K562 (cell line): ENCODE measurements around the gene C9. TPM values are rescaled to one million over a fixed set of nuclear protein-coding genes. Genes with fewer than 3 reads are reported as not detected.

Source experiments
- ATAC-seq: fragments of 200-7000 bp; cut with Tn5 transposase; 3 replicates; pipeline ENCODE4 v1.9.1; 2020; ENCODE audit warnings: moderate library complexity
- BruUV-seq: library from RNA; stranded (reverse); fragments of 400-500 nt; replicated peaks from 2 replicates; lab custom pipeline; 2021; lab: Mats Ljungman, UMichigan
- CTCF ChIA-PET: fragments of 300-600 bp; formaldehyde crosslinking; extraction: SDS; loops from one replicate; lab custom pipeline; 2021; ENCODE audit warnings: low intra/inter-chr PET ratio; lab: Yijun Ruan, JAX
- POLR2A ChIA-PET: fragments of 300-600, 350-650 bp; sonication (Branson Sonifier 250); formaldehyde crosslinking; extraction: SDS; loops from one replicate; lab custom pipeline; 2021; ENCODE audit warnings: antibody characterized with exemption, inconsistent platforms; lab: Yijun Ruan, JAX
- DNase-seq, 4 experiments: peaks; one replicate each; pipeline versions ENCODE4 v3.0.0 to v3.0.0-alpha.2; 2011 to 2018; ENCODE audit warnings: low spot score in 3 of 4, mixed read lengths in 3 of 4; ENCODE audit errors: extremely low read depth in 1 of 4
- FAIRE-seq: peaks from 2 replicates; lab custom pipeline; 2011; peaks lifted over from hg19 to GRCh38; lab: Jason Lieb, UNC
- H2AFZ ChIP-seq: 2 replicates; pipeline ENCODE4 v1.6.0; 2011; ENCODE audit warnings: low read depth, low read length, control low read depth, inconsistent platforms
- H3K27ac ChIP-seq: fragments of 200-600 bp; 3 replicates; pipeline ENCODE4 v1.8.0; 2011; ENCODE audit warnings: low read depth, mild to moderate bottlenecking, control low read depth, inconsistent platforms, low read length, moderate library complexity, mixed read lengths; ENCODE audit errors: extremely low read depth
- H3K27me3 ChIP-seq, 2 experiments: fragments of 300-600 bp in 1 of 2; 2 replicates in 1 of 2; 3 replicates in 1 of 2; pipeline versions ENCODE4 v1.6.0 to v1.8.0; 2011; ENCODE audit warnings: inconsistent platforms in 2 of 2, low read length in 2 of 2, mild to moderate bottlenecking in 1 of 2, mixed read lengths in 1 of 2, moderate library complexity in 1 of 2; ENCODE audit not compliant: control insufficient read depth in 2 of 2, insufficient read depth in 2 of 2
- H3K36me3 ChIP-seq: fragments of 300-600 bp; 3 replicates; pipeline ENCODE4 v1.8.0; 2011; ENCODE audit warnings: mild to moderate bottlenecking, low read length, inconsistent platforms; ENCODE audit not compliant: control insufficient read depth, insufficient read depth
- H3K4me1 ChIP-seq, 2 experiments: fragments of 200-600 bp in 1 of 2; replicated peaks in 1 of 2; 2 replicates in 1 of 2; 3 replicates in 1 of 2; pipeline versions ENCODE4 v1.5.1 to v1.8.0; 2011; ENCODE audit warnings: inconsistent platforms in 2 of 2, low read length in 2 of 2, mild to moderate bottlenecking in 1 of 2, mixed read lengths in 1 of 2, moderate library complexity in 1 of 2; ENCODE audit not compliant: control insufficient read depth in 2 of 2, insufficient read depth in 2 of 2
- H3K4me2 ChIP-seq: 2 replicates; pipeline ENCODE4 v1.6.1; 2011; ENCODE audit warnings: low read length, control low read depth, inconsistent platforms, mixed read lengths; ENCODE audit not compliant: insufficient read depth
- H3K4me3 ChIP-seq: fragments of 200-600 bp; sonication (generic), shearing (Covaris generic); 2 replicates; pipeline ENCODE4 v1.5.1; 2016; ENCODE audit warnings: control low read depth, inconsistent platforms
- H3K79me2 ChIP-seq: fragments of 200-600 bp; 3 replicates; pipeline ENCODE4 v1.8.0; 2011; ENCODE audit warnings: low read length, inconsistent platforms; ENCODE audit not compliant: control insufficient read depth, insufficient read depth
- H3K9ac ChIP-seq, 2 experiments: 2 replicates each; pipeline versions ENCODE4 v1.6.0 to v1.6.1; 2011; ENCODE audit warnings: low read depth in 2 of 2, low read length in 2 of 2, control low read depth in 1 of 2, inconsistent platforms in 1 of 2, mild to moderate bottlenecking in 1 of 2, mixed read lengths in 1 of 2; ENCODE audit not compliant: insufficient read depth in 1 of 2
- H3K9me1 ChIP-seq: one replicate; pipeline ENCODE4 v1.6.0; 2011; ENCODE audit warnings: inconsistent platforms, mild to moderate bottlenecking, low read length, moderate library complexity; ENCODE audit not compliant: control insufficient read depth, insufficient read depth
- H3K9me3 ChIP-seq: replicated peaks from 2 replicates; pipeline ENCODE4 v1.5.1; 2011; ENCODE audit warnings: low read depth, low read length, inconsistent platforms; ENCODE audit not compliant: control insufficient read depth, insufficient read depth
- H4K20me1 ChIP-seq: replicated peaks from 2 replicates; pipeline ENCODE4 v1.6.1; 2011; ENCODE audit warnings: low read length, inconsistent platforms, mixed read lengths; ENCODE audit not compliant: control insufficient read depth, insufficient read depth
- BHLHE40 ChIP-seq: IDR thresholded peaks from 2 replicates; pipeline ENCODE4 v1.6.1; 2011; ENCODE audit warnings: low read length, improper control_type of control experiment
- CAMTA2 ChIP-seq: fragments of 250-450 bp; sonication (Bioruptor Pico); conservative IDR thresholded peaks from 2 replicates; pipeline ENCODE4 v1.5.1; 2022
- CEBPB ChIP-seq: fragments of 450-650 bp; IDR thresholded peaks from 2 replicates; pipeline ENCODE4 v1.6.1; 2016; ENCODE audit warnings: missing genetic modification characterization, missing compliant biosample characterization
- ETV1 ChIP-seq: fragments of 450-650 bp; conservative IDR thresholded peaks from 2 replicates; pipeline ENCODE4 v1.6.1; 2016; ENCODE audit warnings: missing genetic modification characterization, control low read depth, low read depth, missing compliant biosample characterization
- FOXM1 ChIP-seq, 2 experiments: fragments of 450-650 bp in 1 of 2; sonication (generic) in 1 of 2; formaldehyde crosslinking in 1 of 2; IDR thresholded peaks; 2 replicates each; pipeline versions ENCODE4 v1.6.1 to v1.9.0; 2017 to 2022; ENCODE audit warnings: low read depth in 2 of 2, mild to moderate bottlenecking in 2 of 2, missing genetic modification reagents in 1 of 2, moderate library complexity in 1 of 2
- MAZ ChIP-seq, 2 experiments: fragments of 450-650 bp in 1 of 2; sonication (generic) in 1 of 2; formaldehyde crosslinking; IDR thresholded peaks in 1 of 2; conservative IDR thresholded peaks in 1 of 2; 2 replicates each; pipeline versions ENCODE4 v1.4.0 to v1.5.0; 2020; ENCODE audit warnings: mild to moderate bottlenecking in 1 of 2, missing genetic modification reagents in 1 of 2
- NFRKB ChIP-seq: fragments of 450-650 bp; IDR thresholded peaks from 2 replicates; pipeline ENCODE4 v1.6.1; 2016; ENCODE audit warnings: low read depth
- NR1H2 ChIP-seq: sonication (generic); formaldehyde crosslinking; IDR thresholded peaks from 2 replicates; pipeline ENCODE4 v1.4.0; 2020; ENCODE audit warnings: mild to moderate bottlenecking, missing genetic modification reagents
- PHF21A ChIP-seq: fragments of 450-650 bp; IDR thresholded peaks from 2 replicates; pipeline ENCODE4 v1.6.1; 2017; ENCODE audit warnings: low read depth, borderline replicate concordance
- POLR2A ChIP-seq: fragments of 450-650 bp; conservative IDR thresholded peaks from 2 replicates; pipeline ENCODE4 v1.6.1; 2016
- RBM14 ChIP-seq: fragments of 200-400 bp; formaldehyde crosslinking; IDR thresholded peaks from 2 replicates; pipeline ENCODE4 v1.6.1; 2018; ENCODE audit warnings: low read depth, mild to moderate bottlenecking, low read length, moderate library complexity, borderline replicate concordance; ENCODE audit not compliant: insufficient read depth
- SMAD2 ChIP-seq: fragments of 150-350 bp; IDR thresholded peaks from 2 replicates; pipeline ENCODE4 v1.6.1; 2014; ENCODE audit warnings: low read depth, mild to moderate bottlenecking, low read length
- SOX6 ChIP-seq: fragments of 450-650 bp; IDR thresholded peaks from 2 replicates; pipeline ENCODE4 v1.6.1; 2014; ENCODE audit warnings: mild to moderate bottlenecking
- ZC3H4 ChIP-seq: sonication (generic); formaldehyde crosslinking; IDR thresholded peaks from 2 replicates; pipeline ENCODE4 v1.9.0; 2021; ENCODE audit warnings: missing genetic modification reagents, borderline replicate concordance
- ZNF24 ChIP-seq: fragments of 450-650 bp; IDR thresholded peaks from 2 replicates; pipeline ENCODE4 v1.6.1; 2016
- ZNF347 ChIP-seq: fragments of 450-650 bp; formaldehyde crosslinking; IDR thresholded peaks from 2 replicates; pipeline ENCODE4 v1.4.0; 2020; ENCODE audit warnings: low read depth, mild to moderate bottlenecking, moderate library complexity
- ZNF583 ChIP-seq: fragments of 250-450 bp; sonication (Bioruptor Pico); IDR thresholded peaks from 2 replicates; pipeline ENCODE4 v1.4.0; 2020
- WGBS: fragments of 100-300 bp; shearing (Covaris generic); methylation state at CpG from one replicate; pipeline ENCODE4 v1.1.6; 2016; ENCODE audit warnings: low coverage, mixed read lengths; ENCODE audit not compliant: insufficient coverage; ENCODE audit errors: missing lambda C conversion rate; 5-methylcytosine and 5-hydroxymethylcytosine counted together
- in situ Hi-C: fragments of 300-500 bp; cut with MboI; formaldehyde crosslinking; loops from 4 replicates; pipeline ENCODE4 v1.15.0; 2018; ENCODE audit warnings: inconsistent platforms, mixed read lengths
- intact Hi-C: fragments of 100-400 bp; cut with micrococcal nuclease; formaldehyde crosslinking; loops from 2 replicates; pipeline ENCODE4 v1.14.2; 2022
- polyA plus RNA-seq, 8 experiments: library from polyadenylated mRNA; depleted of rRNA in 4 of 8; stranded (reverse) in 5 of 8; unstranded in 3 of 8; fragments of >200 nt; fragmentation: Nextera tagmentation in 2 of 8; fragmentation: Illumina TruSeq in 1 of 8; extraction: Ambion mirVana in 2 of 8; extraction: Trizol in 1 of 8; gene quantifications; 2 replicates each; pipeline versions ENCODE4 v1.2.1 to v1.2.3, GENCODE V29; 2011 to 2014; ENCODE audit warnings: inconsistent platforms in 1 of 8, missing spikeins in 1 of 8
- total RNA-seq, 7 experiments: library from RNA; depleted of rRNA in 6 of 7; stranded (reverse); fragments of >200 nt in 6 of 7; fragmentation: Illumina TruSeq in 2 of 7; extraction: Trizol in 2 of 7; gene quantifications; 2 replicates each; pipeline versions ENCODE4 v1.2.1 to v1.2.3, GENCODE V29; 2011 to 2021; ENCODE audit warnings: low replicate concordance in 1 of 7
- TF ChIP-seq, protein P1 (sequence below): sonication (generic); formaldehyde crosslinking; IDR thresholded peaks from 2 replicates; pipeline ENCODE4 v1.8.0; 2022; ENCODE audit warnings: mild to moderate bottlenecking, missing genetic modification reagents, borderline replicate concordance
- TF ChIP-seq, protein P2 (sequence below): fragments of 450-650 bp; IDR thresholded peaks from 2 replicates; pipeline ENCODE4 v1.7.1; 2018; ENCODE audit warnings: mild to moderate bottlenecking, low read depth; ENCODE audit not compliant: partially characterized antibody

The C9 gene
- total and polyA plus RNA-seq, 9 of the 15 experiments (the other 6 are each of a cell fraction or from before 2014, with no cell fraction given) = 0.08 to 0.38 TPM; not detected in 7

DNA sequence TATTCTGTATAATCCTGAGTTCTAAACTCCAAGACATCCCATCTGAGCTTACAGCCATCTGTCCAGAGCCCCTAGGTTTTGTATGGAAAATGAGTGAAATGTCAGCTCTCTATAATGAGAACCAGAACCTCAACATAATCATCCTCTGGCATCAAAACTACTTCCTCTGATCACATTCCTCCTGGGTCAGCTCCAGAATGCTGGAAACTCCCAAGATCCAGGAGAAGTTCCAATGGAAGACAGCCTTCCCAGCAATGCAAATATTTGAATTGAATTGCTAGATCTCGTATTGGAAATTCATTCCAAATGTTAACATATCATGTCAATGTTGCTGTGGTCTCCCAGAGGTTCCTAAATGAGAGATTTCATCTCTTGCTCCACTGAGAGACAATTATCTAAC is 23.8 kb downstream of the C9 start:
- H3K9me3 ChIP-seq = no peaks in the 10 kb centered on the region
- H3K4me1 ChIP-seq = no peaks in the 10 kb centered on the region
- 0% methylated on average over 1 of the region's 1 CpG for WGBS
- H3K36me3 ChIP-seq = no peaks in the 10 kb centered on the region
- no peak overlapping the region for H2AFZ ChIP-seq
- DNase-seq = no peak
- H3K79me2 ChIP-seq = no peaks in the 10 kb centered on the region
- H4K20me1 ChIP-seq = no peaks in the 10 kb centered on the region
- no peak overlapping the region for H3K4me2 ChIP-seq
- intact Hi-C loops = no loop called here
- no peak for ATAC-seq
- H3K9me1 ChIP-seq = no peaks in the 10 kb centered on the region
- no peak overlapping the region for H3K9ac ChIP-seq
- H3K27ac ChIP-seq = no peak overlapping the region
- BruUV-seq = no TSS peak
- in situ Hi-C loops = no loop called here
- no peak overlapping the region for H3K4me3 ChIP-seq
- ChIA-PET POLR2A (interaction anchor here (0.6 to 0.8 kb wide), 2 partner anchors 22 to 316 kb away, joined by 3 to 4 read pairs; no protein-coding TSS in a partner anchor), CTCF (no interaction called here)
- no peak for FAIRE-seq
- H3K27me3 ChIP-seq = peaks cover 0 to 4% of the 10 kb centered on the region in 2 experiments; a peak in 2 of 5 replicates
- no peak for TF ChIP-seq NFRKB
- no peak for TF ChIP-seq NR1H2 (CRISPR knock-in tag)
- TF ChIP-seq ZNF347 (CRISPR knock-in tag) = no peak
- no peak for TF ChIP-seq RBM14
- TF ChIP-seq BHLHE40 = no peak
- TF ChIP-seq ZC3H4 (CRISPR knock-in tag) = no peak
- TF ChIP-seq, protein P1, sequence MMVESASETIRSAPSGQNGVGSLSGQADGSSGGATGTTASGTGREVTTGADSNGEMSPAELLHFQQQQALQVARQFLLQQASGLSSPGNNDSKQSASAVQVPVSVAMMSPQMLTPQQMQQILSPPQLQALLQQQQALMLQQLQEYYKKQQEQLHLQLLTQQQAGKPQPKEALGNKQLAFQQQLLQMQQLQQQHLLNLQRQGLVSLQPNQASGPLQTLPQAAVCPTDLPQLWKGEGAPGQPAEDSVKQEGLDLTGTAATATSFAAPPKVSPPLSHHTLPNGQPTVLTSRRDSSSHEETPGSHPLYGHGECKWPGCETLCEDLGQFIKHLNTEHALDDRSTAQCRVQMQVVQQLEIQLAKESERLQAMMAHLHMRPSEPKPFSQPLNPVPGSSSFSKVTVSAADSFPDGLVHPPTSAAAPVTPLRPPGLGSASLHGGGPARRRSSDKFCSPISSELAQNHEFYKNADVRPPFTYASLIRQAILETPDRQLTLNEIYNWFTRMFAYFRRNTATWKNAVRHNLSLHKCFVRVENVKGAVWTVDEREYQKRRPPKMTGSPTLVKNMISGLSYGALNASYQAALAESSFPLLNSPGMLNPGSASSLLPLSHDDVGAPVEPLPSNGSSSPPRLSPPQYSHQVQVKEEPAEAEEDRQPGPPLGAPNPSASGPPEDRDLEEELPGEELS (CRISPR knock-in tag) = no peak
- no peak for TF ChIP-seq POLR2A
- TF ChIP-seq FOXM1 (IDR thresholded peaks at IDR 0.05; ENCODE audit: low read depth) = no peak
- TF ChIP-seq FOXM1 (CRISPR knock-in tag; IDR thresholded peaks at IDR 0.05; ENCODE audit: low read depth) = no peak
- TF ChIP-seq PHF21A = no peak
- TF ChIP-seq, protein P2, sequence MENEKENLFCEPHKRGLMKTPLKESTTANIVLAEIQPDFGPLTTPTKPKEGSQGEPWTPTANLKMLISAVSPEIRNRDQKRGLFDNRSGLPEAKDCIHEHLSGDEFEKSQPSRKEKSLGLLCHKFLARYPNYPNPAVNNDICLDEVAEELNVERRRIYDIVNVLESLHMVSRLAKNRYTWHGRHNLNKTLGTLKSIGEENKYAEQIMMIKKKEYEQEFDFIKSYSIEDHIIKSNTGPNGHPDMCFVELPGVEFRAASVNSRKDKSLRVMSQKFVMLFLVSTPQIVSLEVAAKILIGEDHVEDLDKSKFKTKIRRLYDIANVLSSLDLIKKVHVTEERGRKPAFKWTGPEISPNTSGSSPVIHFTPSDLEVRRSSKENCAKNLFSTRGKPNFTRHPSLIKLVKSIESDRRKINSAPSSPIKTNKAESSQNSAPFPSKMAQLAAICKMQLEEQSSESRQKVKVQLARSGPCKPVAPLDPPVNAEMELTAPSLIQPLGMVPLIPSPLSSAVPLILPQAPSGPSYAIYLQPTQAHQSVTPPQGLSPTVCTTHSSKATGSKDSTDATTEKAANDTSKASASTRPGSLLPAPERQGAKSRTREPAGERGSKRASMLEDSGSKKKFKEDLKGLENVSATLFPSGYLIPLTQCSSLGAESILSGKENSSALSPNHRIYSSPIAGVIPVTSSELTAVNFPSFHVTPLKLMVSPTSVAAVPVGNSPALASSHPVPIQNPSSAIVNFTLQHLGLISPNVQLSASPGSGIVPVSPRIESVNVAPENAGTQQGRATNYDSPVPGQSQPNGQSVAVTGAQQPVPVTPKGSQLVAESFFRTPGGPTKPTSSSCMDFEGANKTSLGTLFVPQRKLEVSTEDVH = no peak
- TF ChIP-seq CEBPB (tag) = no peak
- TF ChIP-seq ETV1 (tag) = no peak
- TF ChIP-seq MAZ (CRISPR knock-in tag; conservative IDR thresholded peaks at IDR 0.05 in 1 of 2, IDR thresholded peaks at IDR 0.05 in 1 of 2) = no peak
- no peak for TF ChIP-seq ZNF583 (CRISPR knock-in tag)
- no peak for TF ChIP-seq CAMTA2 (CRISPR knock-in tag)
- TF ChIP-seq SOX6 = no peak
- TF ChIP-seq ZNF24 = no peak
- TF ChIP-seq SMAD2 = no peak
